ENCODE measurements around the gene LRRC49. TPM values are rescaled to one million over a fixed set of nuclear protein-coding genes. Genes with fewer than 3 reads are reported as not detected.

The LRRC49 gene
- total RNA-seq, 1 experiment from 2014 or later: 8.3 TPM

DNA sequence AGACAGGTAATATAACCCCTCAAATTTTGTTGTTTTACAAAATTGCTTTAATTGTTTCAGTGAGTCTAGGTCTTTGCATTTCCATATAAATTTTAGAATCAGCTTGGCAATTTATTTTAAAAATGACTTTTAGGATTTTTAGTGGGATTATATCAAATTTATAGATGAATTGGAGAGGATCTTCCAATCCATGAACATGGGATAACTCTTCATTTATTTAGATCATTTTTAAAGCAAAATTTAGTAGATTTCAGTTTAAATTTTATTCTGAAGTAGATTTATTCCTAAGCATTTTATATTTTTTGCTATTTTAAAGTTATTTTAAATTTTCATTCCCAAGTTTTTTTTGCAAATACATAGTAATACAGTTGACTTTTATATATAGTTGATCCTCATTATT is 164.5 kb downstream of the LRRC49 start:
- Histone ChIP-seq H2BK20ac (ENCODE audit: low read depth, low read length, poor library complexity, severe bottlenecking) (no peak overlapping the region), H3K23ac (ENCODE audit: insufficient read length, low read depth, low read length) (no peak overlapping the region), H2BK15ac (ENCODE audit: low read depth, low read length) (no peak overlapping the region), H3K18ac (ENCODE audit: insufficient read length, low read depth, low read length) (no peak overlapping the region), H4K91ac (ENCODE audit: insufficient read length, low read depth, low read length) (no peak overlapping the region), H4K8ac (replicated peaks; ENCODE audit: insufficient read length, low read depth, low read length) (no peak overlapping the region), H3K27me3 (ENCODE audit: insufficient read depth, low read length) (no peaks in the 10 kb centered on the region), H3K79me2 (ENCODE audit: insufficient read depth, low read length) (no peaks in the 10 kb centered on the region), H2BK12ac (ENCODE audit: insufficient read length, low read depth, low read length) (no peak overlapping the region), H2BK120ac (ENCODE audit: low read depth, low read length, poor library complexity, severe bottlenecking) (no peak overlapping the region), H3K14ac (ENCODE audit: insufficient read depth, low read length) (no peak overlapping the region), H3K23me2 (ENCODE audit: insufficient read length, low read depth, low read length, poor library complexity, severe bottlenecking) (no peaks in the 10 kb centered on the region), H3K9me3 (ENCODE audit: control insufficient read depth, low read depth, low read length) (no peaks in the 10 kb centered on the region), H3K27ac (ENCODE audit: insufficient read length, low read depth, low read length) (no peak overlapping the region), H3T11ph (ENCODE audit: low read length) (no peak overlapping the region), H3K4ac (ENCODE audit: low read depth, low read length) (no peak overlapping the region), H4K20me1 (ENCODE audit: control insufficient read depth, insufficient read depth, insufficient read length) (no peaks in the 10 kb centered on the region), H3K79me1 (ENCODE audit: insufficient read depth, low read depth, low read length, poor library complexity, severe bottlenecking) (no peaks in the 10 kb centered on the region), H3K56ac (ENCODE audit: insufficient read length, low read depth, low read length) (no peak overlapping the region), H4K5ac (ENCODE audit: insufficient read length, low read depth, low read length) (no peak overlapping the region), H3K9ac (ENCODE audit: extremely low read depth, insufficient read length, low read length) (no peak overlapping the region), H2AK5ac (ENCODE audit: insufficient read length, low read length) (no peak overlapping the region), H3K4me1 (ENCODE audit: insufficient read depth, low read length) (no peaks in the 10 kb centered on the region), H2AFZ (ENCODE audit: low read length) (no peak overlapping the region), H3K4me2 (ENCODE audit: insufficient read depth, insufficient read length, low read length) (no peak overlapping the region), H2BK5ac (ENCODE audit: insufficient read length, low read length) (no peak overlapping the region)
- no peak overlapping the region for H3K27ac Mint-ChIP-seq
- peaks cover 0 to 4% (median 3%) of the 10 kb centered on the region in 3 experiments; a peak in 2 of 7 replicates for H3K36me3 Mint-ChIP-seq (ENCODE audit: insufficient read depth in 1 of 3, low read depth in 3 of 3)
- no peaks in the 10 kb centered on the region; a peak in 1 of 4 replicates for H3K4me1 Mint-ChIP-seq
- TF ChIP-seq, protein P1, sequence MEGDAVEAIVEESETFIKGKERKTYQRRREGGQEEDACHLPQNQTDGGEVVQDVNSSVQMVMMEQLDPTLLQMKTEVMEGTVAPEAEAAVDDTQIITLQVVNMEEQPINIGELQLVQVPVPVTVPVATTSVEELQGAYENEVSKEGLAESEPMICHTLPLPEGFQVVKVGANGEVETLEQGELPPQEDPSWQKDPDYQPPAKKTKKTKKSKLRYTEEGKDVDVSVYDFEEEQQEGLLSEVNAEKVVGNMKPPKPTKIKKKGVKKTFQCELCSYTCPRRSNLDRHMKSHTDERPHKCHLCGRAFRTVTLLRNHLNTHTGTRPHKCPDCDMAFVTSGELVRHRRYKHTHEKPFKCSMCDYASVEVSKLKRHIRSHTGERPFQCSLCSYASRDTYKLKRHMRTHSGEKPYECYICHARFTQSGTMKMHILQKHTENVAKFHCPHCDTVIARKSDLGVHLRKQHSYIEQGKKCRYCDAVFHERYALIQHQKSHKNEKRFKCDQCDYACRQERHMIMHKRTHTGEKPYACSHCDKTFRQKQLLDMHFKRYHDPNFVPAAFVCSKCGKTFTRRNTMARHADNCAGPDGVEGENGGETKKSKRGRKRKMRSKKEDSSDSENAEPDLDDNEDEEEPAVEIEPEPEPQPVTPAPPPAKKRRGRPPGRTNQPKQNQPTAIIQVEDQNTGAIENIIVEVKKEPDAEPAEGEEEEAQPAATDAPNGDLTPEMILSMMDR (conservative IDR thresholded peaks at IDR 0.05): no peak
- no peaks in the 10 kb centered on the region for H3K27me3 Mint-ChIP-seq (ENCODE audit: low read depth)
- H3K4me3 Mint-ChIP-seq: no peak overlapping the region
- DNase-seq: no peak
- H3K9me3 Mint-ChIP-seq: peaks cover 3 to 9% of the 10 kb centered on the region in 2 experiments; a peak in 3 of 5 replicates
